Activated CD4-positive, alpha-beta T cell treated with anti-CD3 and anti-CD28 coated beads for 1 hour (primary cell): ENCODE measurements around the gene SLC15A5.

ENCODE experiments used
- DNase-seq: peaks from one replicate; pipeline ENCODE4 v3.0.0-alpha.2; 2020

Gene SLC15A5

GRCh38 chr12:16171348-16171747 is 106.1 kb downstream of the SLC15A5 start:
- no peak for DNase-seq

DNA sequence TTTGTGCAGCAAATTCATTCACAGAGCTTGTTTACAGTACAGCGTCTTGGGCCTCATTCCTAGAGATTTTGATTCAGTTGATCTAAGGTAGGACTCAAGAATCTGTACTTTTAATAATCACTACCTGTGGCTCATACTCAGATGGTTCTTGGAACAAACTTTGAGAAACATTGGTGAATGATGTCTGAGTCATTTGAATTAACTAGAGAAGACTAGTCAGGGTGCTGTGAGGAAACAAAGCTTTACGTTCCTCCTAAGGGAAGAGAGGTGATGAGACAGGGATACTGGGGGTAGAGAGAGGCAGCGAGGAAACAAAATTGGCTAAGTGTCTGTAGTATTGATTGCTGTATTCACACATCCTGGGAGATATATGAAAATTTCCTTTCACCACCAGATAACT is 109.4 kb downstream of the SLC15A5 start:
- DNase-seq: no peak

GRCh38 chr12:16166563-16167470 is 110.7 kb downstream of the SLC15A5 start:
- DNase-seq: no peak

GRCh38 chr12:16165506-16165905 is 112.0 kb downstream of the SLC15A5 start:
- no peak for DNase-seq

DNA sequence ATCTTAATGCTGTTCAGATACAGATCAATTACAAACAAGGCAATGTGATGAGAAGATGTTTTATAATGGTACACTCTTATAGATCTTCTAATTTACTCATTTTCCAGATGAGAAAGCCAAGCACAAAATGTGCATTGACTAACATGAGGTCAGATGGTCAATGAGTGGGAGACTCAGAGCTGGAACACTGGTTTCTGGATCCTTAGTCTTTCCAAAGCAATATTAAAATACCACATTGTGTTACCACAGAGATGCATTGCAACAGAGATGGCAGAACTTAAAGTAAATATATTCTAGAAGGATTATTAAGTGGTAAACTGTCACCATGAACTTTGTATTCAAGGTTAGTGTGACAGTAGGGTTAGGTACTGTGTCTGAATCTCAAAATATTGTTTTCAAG is 113.6 kb downstream of the SLC15A5 start:
- DNase-seq: no peak

DNA sequence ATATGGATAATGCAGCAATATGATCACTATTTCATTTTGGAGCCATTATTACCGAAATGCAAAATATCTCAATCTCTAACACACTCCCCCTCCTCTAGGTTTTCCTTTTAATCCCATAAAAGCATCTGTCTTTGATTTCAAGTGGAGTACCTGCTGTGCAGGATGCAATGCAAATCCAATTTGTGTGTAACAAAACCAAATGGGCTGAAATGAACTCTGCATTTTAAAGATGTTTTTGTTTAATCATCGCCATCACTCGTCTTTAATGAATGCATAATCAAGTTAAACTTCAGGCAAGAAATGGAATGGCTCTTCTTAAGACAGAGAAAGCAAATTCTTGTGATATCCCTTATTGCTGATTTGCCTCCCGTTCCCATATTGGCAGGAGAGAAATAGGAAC is 114.3 kb downstream of the SLC15A5 start:
- no peak for DNase-seq

- no peak for DNase-seq
Observed at GRCh38 chr12:16159571-16159970, 117.9 kb downstream of the SLC15A5 start.

GRCh38 chr12:16158050-16158449 is 119.4 kb downstream of the SLC15A5 start:
- DNase-seq: no peak

DNA sequence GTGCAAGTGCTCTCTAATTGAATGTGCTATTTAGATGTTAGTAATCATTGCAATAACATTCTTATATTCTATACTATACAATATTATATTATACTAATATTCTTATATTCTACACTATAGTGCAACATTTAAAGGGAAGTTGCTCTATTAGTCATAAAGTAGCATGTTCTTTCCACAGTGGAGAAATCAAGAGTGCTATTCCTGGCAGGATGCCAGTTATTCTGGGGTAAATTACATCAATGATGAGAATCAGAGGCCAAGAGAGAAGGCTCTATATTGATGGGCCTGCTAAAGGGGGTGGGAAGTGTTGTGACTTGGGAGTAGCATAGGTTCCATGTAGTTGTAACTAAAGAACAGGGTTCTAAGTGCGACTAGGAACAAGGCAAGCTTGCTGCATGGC is 121.5 kb downstream of the SLC15A5 start:
- DNase-seq: no peak

- no peak for DNase-seq
Observed at GRCh38 chr12:16154990-16155389, 122.5 kb downstream of the SLC15A5 start.

DNA sequence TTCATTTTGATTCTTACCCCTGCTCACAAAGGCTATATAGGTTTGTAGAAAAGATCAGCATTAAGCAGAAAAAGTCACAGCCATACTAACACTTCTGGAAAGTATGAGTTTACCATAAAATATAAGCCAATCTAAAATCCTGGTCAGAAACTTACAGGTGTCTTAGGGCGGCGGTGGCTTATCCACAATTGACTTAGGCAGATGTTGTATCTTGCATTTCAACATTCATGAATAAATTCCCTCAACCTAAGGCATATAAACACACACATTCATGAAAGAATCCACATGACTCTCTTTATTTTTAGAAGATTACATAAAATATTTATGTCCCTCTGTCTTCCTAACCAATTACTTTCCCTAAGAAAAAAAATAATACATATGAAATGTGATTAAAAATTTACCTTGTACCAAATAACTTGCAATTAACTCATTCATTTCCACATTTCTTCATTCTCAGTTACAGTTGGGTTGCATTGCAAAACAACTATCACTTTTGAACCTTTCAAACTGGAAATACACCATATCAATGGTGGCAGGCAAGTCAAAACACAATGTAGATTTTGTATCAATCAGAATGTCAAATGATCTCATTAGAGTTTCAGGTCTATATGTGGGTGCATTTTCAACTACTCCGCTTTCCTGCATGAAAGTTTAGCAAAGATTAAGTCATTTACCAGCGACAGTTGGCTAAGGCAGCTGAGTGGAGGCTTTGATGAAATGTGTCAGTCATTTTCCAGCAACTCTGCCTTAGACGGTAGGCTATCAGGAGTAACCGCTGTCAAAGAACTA is 124.4 kb downstream of the SLC15A5 start:
- DNase-seq: no peak

- no peak for DNase-seq
Observed at GRCh38 chr12:16150276-16150675, 127.2 kb downstream of the SLC15A5 start.

GRCh38 chr12:16148938-16149337 is 128.5 kb downstream of the SLC15A5 start:
- no peak for DNase-seq
